ENCODE data around the gene RAB38.

DNA sequence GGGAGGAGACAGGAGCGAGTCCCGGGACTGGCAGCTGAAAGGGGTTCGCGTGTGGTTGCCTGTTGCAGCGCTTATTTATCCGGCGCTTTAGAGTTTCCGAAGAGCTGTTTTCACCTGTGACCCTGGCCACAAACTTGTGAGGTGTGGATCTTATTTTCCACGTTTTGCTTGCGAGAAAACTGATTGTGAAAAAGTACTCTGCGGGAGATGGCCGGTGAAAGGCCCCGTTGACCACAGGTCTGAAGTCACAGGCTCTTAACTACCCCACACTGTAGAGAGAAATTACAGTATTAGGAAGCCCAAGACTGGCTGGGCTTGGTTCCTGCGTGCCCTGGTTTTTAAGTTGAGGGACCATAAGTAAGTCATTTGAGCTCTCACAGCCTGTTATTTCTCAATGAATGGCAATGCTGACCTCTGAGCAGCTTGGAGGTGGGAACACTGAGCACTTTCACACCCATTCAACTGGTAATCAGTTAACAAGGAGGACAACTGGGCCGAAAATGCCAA lies 379 bp upstream of the RAB38 start:
- TF ChIP-seq CTCF (IDR thresholded peaks at IDR 0.05), result no peak
- TF ChIP-seq POLR2A (IDR thresholded peaks at IDR 0.05), result no peak
